Dendritic cell treated with granulocyte-macrophage colony-stimulating factor and Interleukin-4, amounts not matched to agents 40 ng/mL and 50 ng/mL, for 4 days (primary cell): ENCODE data around the gene OTOGL.
"Not testable (repeated sequence)": the region's sequence is repeated elsewhere in the genome, so short reads cannot be mapped to it uniquely, and the experiment has no call there.

Experiments
- H3K27ac Mint-ChIP-seq: one replicate; pipeline ENCODE4 v1.8.0; 2022; ENCODE audit warnings: mild to moderate bottlenecking, mixed read lengths
- H3K27me3 Mint-ChIP-seq: one replicate; pipeline ENCODE4 v1.8.0; 2022; ENCODE audit warnings: mild to moderate bottlenecking, mixed read lengths
- H3K36me3 Mint-ChIP-seq: one replicate; pipeline ENCODE4 v1.8.0; 2022; ENCODE audit warnings: low read depth, mixed read lengths
- H3K4me1 Mint-ChIP-seq: one replicate; pipeline ENCODE4 v1.8.0; 2022; ENCODE audit warnings: low read depth, mixed read lengths
- H3K4me3 Mint-ChIP-seq: one replicate; pipeline ENCODE4 v1.8.0; 2022; ENCODE audit warnings: mild to moderate bottlenecking, moderate library complexity, mixed read lengths
- H3K9me3 Mint-ChIP-seq: one replicate; pipeline ENCODE4 v1.8.0; 2022; ENCODE audit warnings: mixed read lengths
- intact Hi-C: fragments of 100-400 bp; cut with micrococcal nuclease; formaldehyde crosslinking; loops from one replicate; pipeline ENCODE4 v1.15.0; 2022

Gene OTOGL

GRCh38 chr12:80234667-80235066 lies 135.3 kb downstream of the OTOGL start:
- H3K4me3 Mint-ChIP-seq, result no peak overlapping the region
- intact Hi-C loops, result no loop called here
- no peak overlapping the region for H3K27ac Mint-ChIP-seq
- no peaks in the 10 kb centered on the region for H3K27me3 Mint-ChIP-seq
- H3K9me3 Mint-ChIP-seq, result no peaks in the 10 kb centered on the region
- H3K4me1 Mint-ChIP-seq, result no peaks in the 10 kb centered on the region
- no peaks in the 10 kb centered on the region for H3K36me3 Mint-ChIP-seq

- no peaks in the 10 kb centered on the region for H3K27me3 Mint-ChIP-seq
- H3K27ac Mint-ChIP-seq, result no peak overlapping the region
- no peak overlapping the region for H3K4me3 Mint-ChIP-seq
- no peaks in the 10 kb centered on the region for H3K36me3 Mint-ChIP-seq
- intact Hi-C loops, result no loop called here
- no peaks in the 10 kb centered on the region for H3K9me3 Mint-ChIP-seq
- H3K4me1 Mint-ChIP-seq, result no peaks in the 10 kb centered on the region
Measured at GRCh38 chr12:80235944-80236343, 136.6 kb downstream of the OTOGL start.

- Mint-ChIP-seq H3K9me3 (no peaks in the 10 kb centered on the region), H3K36me3 (no peaks in the 10 kb centered on the region), H3K4me3 (no peak overlapping the region), H3K4me1 (no peaks in the 10 kb centered on the region), H3K27ac (no peak overlapping the region), H3K27me3 (no peaks in the 10 kb centered on the region)
- intact Hi-C loops, result no loop called here
Measured at GRCh38 chr12:80239867-80240266, 140.5 kb downstream of the OTOGL start.

GRCh38 chr12:80241576-80242273 lies 142.4 kb downstream of the OTOGL start:
- H3K4me1 Mint-ChIP-seq, result no peaks in the 10 kb centered on the region
- H3K27me3 Mint-ChIP-seq, result no peaks in the 10 kb centered on the region
- H3K4me3 Mint-ChIP-seq, result no peak overlapping the region
- no peaks in the 10 kb centered on the region for H3K9me3 Mint-ChIP-seq
- no peaks in the 10 kb centered on the region for H3K36me3 Mint-ChIP-seq
- no peak overlapping the region for H3K27ac Mint-ChIP-seq
- intact Hi-C loops, result no loop called here

- H3K36me3 Mint-ChIP-seq, result no peaks in the 10 kb centered on the region
- intact Hi-C loops, result no loop called here
- H3K27me3 Mint-ChIP-seq, result no peaks in the 10 kb centered on the region
- no peaks in the 10 kb centered on the region for H3K4me1 Mint-ChIP-seq
- H3K9me3 Mint-ChIP-seq, result no peaks in the 10 kb centered on the region
- no peak overlapping the region for H3K27ac Mint-ChIP-seq
- no peak overlapping the region for H3K4me3 Mint-ChIP-seq
Measured at GRCh38 chr12:80242321-80242720, 143.0 kb downstream of the OTOGL start.

GRCh38 chr12:80249581-80249980 lies 150.2 kb downstream of the OTOGL start:
- H3K4me3 Mint-ChIP-seq, H3K4me1 Mint-ChIP-seq, H3K9me3 Mint-ChIP-seq, H3K27me3 Mint-ChIP-seq, H3K36me3 Mint-ChIP-seq, intact Hi-C loops, H3K27ac Mint-ChIP-seq: not testable (repeated sequence)

GRCh38 chr12:80257920-80258319 lies 158.6 kb downstream of the OTOGL start:
- intact Hi-C loops, result no loop called here
- no peaks in the 10 kb centered on the region for H3K27me3 Mint-ChIP-seq
- no peaks in the 10 kb centered on the region for H3K4me1 Mint-ChIP-seq
- no peaks in the 10 kb centered on the region for H3K9me3 Mint-ChIP-seq
- H3K27ac Mint-ChIP-seq, result no peak overlapping the region
- H3K4me3 Mint-ChIP-seq, result no peak overlapping the region
- H3K36me3 Mint-ChIP-seq, result no peaks in the 10 kb centered on the region

- Mint-ChIP-seq H3K27ac (no peak overlapping the region), H3K4me3 (no peak overlapping the region), H3K4me1 (no peaks in the 10 kb centered on the region), H3K9me3 (no peaks in the 10 kb centered on the region), H3K27me3 (no peaks in the 10 kb centered on the region), H3K36me3 (no peaks in the 10 kb centered on the region)
- intact Hi-C loops, result no loop called here
Measured at GRCh38 chr12:80260269-80260668, 160.9 kb downstream of the OTOGL start.

GRCh38 chr12:80261403-80261802 lies 162.1 kb downstream of the OTOGL start:
- H3K9me3 Mint-ChIP-seq, result no peaks in the 10 kb centered on the region
- no peaks in the 10 kb centered on the region for H3K36me3 Mint-ChIP-seq
- no peak overlapping the region for H3K27ac Mint-ChIP-seq
- H3K4me3 Mint-ChIP-seq, result no peak overlapping the region
- no peaks in the 10 kb centered on the region for H3K27me3 Mint-ChIP-seq
- no peaks in the 10 kb centered on the region for H3K4me1 Mint-ChIP-seq
- intact Hi-C loops, result no loop called here

- no peaks in the 10 kb centered on the region for H3K27me3 Mint-ChIP-seq
- no peaks in the 10 kb centered on the region for H3K4me1 Mint-ChIP-seq
- H3K36me3 Mint-ChIP-seq, result no peaks in the 10 kb centered on the region
- H3K9me3 Mint-ChIP-seq, result no peaks in the 10 kb centered on the region
- H3K27ac Mint-ChIP-seq, result no peak overlapping the region
- intact Hi-C loops, result no loop called here
- no peak overlapping the region for H3K4me3 Mint-ChIP-seq
Measured at GRCh38 chr12:80262346-80262745, 163.0 kb downstream of the OTOGL start.

- Mint-ChIP-seq H3K4me3 (no peak overlapping the region), H3K27ac (no peak overlapping the region), H3K4me1 (no peaks in the 10 kb centered on the region), H3K9me3 (no peaks in the 10 kb centered on the region), H3K27me3 (no peaks in the 10 kb centered on the region), H3K36me3 (no peaks in the 10 kb centered on the region)
- intact Hi-C loops, result no loop called here
Measured at GRCh38 chr12:80262771-80263170, 163.4 kb downstream of the OTOGL start.

GRCh38 chr12:80264386-80264785 lies 165.0 kb downstream of the OTOGL start:
- no peak overlapping the region for H3K4me3 Mint-ChIP-seq
- H3K27me3 Mint-ChIP-seq, result no peaks in the 10 kb centered on the region
- intact Hi-C loops, result no loop called here
- H3K4me1 Mint-ChIP-seq, result no peaks in the 10 kb centered on the region
- H3K27ac Mint-ChIP-seq, result no peak overlapping the region
- no peaks in the 10 kb centered on the region for H3K36me3 Mint-ChIP-seq
- no peaks in the 10 kb centered on the region for H3K9me3 Mint-ChIP-seq

GRCh38 chr12:80264891-80265290 lies 165.6 kb downstream of the OTOGL start:
- Mint-ChIP-seq H3K4me3 (no peak overlapping the region), H3K9me3 (no peaks in the 10 kb centered on the region), H3K27ac (no peak overlapping the region), H3K27me3 (no peaks in the 10 kb centered on the region), H3K4me1 (no peaks in the 10 kb centered on the region), H3K36me3 (no peaks in the 10 kb centered on the region)
- intact Hi-C loops, result loop anchor here (5.0 kb wide), 1 partner anchor 708 kb away; no protein-coding TSS in a partner anchor

GRCh38 chr12:80268924-80269749 lies 169.8 kb downstream of the OTOGL start:
- no peak overlapping the region for H3K4me3 Mint-ChIP-seq
- H3K4me1 Mint-ChIP-seq, result no peaks in the 10 kb centered on the region
- intact Hi-C loops, result loop anchor here (5.0 kb wide), 1 partner anchor 712 kb away; no protein-coding TSS in a partner anchor
- H3K36me3 Mint-ChIP-seq, result no peaks in the 10 kb centered on the region
- no peak overlapping the region for H3K27ac Mint-ChIP-seq
- no peaks in the 10 kb centered on the region for H3K9me3 Mint-ChIP-seq
- no peaks in the 10 kb centered on the region for H3K27me3 Mint-ChIP-seq
